Loucy (cell line): Measurements from ENCODE around the gene ANXA6.

Experiments used
- EZH2phosphoT487 ChIP-seq: fragments of 200-600 bp; IDR thresholded peaks from 2 replicates; pipeline ENCODE4 v1.6.1; 2018; ENCODE audit warnings: antibody characterized with exemption, mild to moderate bottlenecking, moderate library complexity, borderline replicate concordance
- TF ChIP-seq, protein P1 (sequence below): fragments of 200-600 bp; sonication (generic); conservative IDR thresholded peaks from 2 replicates; pipeline ENCODE4 v1.5.1; 2014; ENCODE audit warnings: mild to moderate bottlenecking, antibody characterized with exemption, low read length

GRCh38 chr5:151106043-151106442 lies 51.5 kb downstream of the ANXA6 start:
- TF ChIP-seq, protein P1, sequence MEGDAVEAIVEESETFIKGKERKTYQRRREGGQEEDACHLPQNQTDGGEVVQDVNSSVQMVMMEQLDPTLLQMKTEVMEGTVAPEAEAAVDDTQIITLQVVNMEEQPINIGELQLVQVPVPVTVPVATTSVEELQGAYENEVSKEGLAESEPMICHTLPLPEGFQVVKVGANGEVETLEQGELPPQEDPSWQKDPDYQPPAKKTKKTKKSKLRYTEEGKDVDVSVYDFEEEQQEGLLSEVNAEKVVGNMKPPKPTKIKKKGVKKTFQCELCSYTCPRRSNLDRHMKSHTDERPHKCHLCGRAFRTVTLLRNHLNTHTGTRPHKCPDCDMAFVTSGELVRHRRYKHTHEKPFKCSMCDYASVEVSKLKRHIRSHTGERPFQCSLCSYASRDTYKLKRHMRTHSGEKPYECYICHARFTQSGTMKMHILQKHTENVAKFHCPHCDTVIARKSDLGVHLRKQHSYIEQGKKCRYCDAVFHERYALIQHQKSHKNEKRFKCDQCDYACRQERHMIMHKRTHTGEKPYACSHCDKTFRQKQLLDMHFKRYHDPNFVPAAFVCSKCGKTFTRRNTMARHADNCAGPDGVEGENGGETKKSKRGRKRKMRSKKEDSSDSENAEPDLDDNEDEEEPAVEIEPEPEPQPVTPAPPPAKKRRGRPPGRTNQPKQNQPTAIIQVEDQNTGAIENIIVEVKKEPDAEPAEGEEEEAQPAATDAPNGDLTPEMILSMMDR: no peak
- TF ChIP-seq EZH2phosphoT487: no peak
